HG03558 (cell line): Measurements from ENCODE around the gene ANKRD65.
A peak's percentile ranks its signal among the peaks of the same experiment; 100 is the strongest.
"Not testable (repeated sequence)": the region's sequence is repeated elsewhere in the genome, so short reads cannot be mapped to it uniquely, and the experiment has no call there.

Source experiments
- ATAC-seq: cut with Tn5 transposase; IDR thresholded peaks from one replicate; pipeline ENCODE4 v1.9.1; 2021; ENCODE audit warnings: moderate number of reproducible peaks; ENCODE audit not compliant: unreplicated experiment; ENCODE audit errors: extremely low read depth

The ANKRD65 gene

GRCh38 chr1:1418464-1419362 is 2.4 kb downstream of the ANKRD65 start:
- no peak for ATAC-seq

- not testable (repeated sequence) for ATAC-seq
These were observed 3.1 kb downstream of the ANKRD65 start for GRCh38 chr1:1417825-1418463.

GRCh38 chr1:1417396-1417795 is 3.7 kb downstream of the ANKRD65 start:
- ATAC-seq, result not testable (repeated sequence)

GRCh38 chr1:1415751-1416150 is 5.3 kb downstream of the ANKRD65 start:
- ATAC-seq, result no peak

- ATAC-seq, result not testable (repeated sequence)
These were observed 8.7 kb downstream of the ANKRD65 start for GRCh38 chr1:1412311-1412902.

- no peak for ATAC-seq
These were observed 9.4 kb downstream of the ANKRD65 start for GRCh38 chr1:1411626-1412025.

GRCh38 chr1:1410238-1410637 is 10.8 kb downstream of the ANKRD65 start:
- ATAC-seq, result not testable (repeated sequence)

GRCh38 chr1:1407636-1408318 is 13.3 kb downstream of the ANKRD65 start:
- ATAC-seq, result no peak

- ATAC-seq, result peak; percentile 83
These were observed 14.0 kb downstream of the ANKRD65 start, which contains the start of gene MRPL20 for GRCh38 chr1:1406821-1407635. TSS of gene MRPL20 (minus strand) at chr1:1407293. CDS start at chr1:1407217, 76 bp downstream.

- ATAC-seq, result no peak
These were observed 14.8 kb downstream of the ANKRD65 start for GRCh38 chr1:1406101-1406820.

GRCh38 chr1:1403653-1404052 is 17.4 kb downstream of the ANKRD65 start:
- no peak for ATAC-seq

GRCh38 chr1:1402901-1403392 is 18.1 kb downstream of the ANKRD65 start:
- not testable (repeated sequence) for ATAC-seq

- ATAC-seq, result no peak
These were observed 18.8 kb downstream of the ANKRD65 start for GRCh38 chr1:1402072-1402900.

GRCh38 chr1:1401457-1402010 is 19.5 kb downstream of the ANKRD65 start:
- ATAC-seq, result no peak

- no peak for ATAC-seq
These were observed 20.3 kb downstream of the ANKRD65 start for GRCh38 chr1:1400576-1401456.

GRCh38 chr1:1399872-1400575 is 21.1 kb downstream of the ANKRD65 start:
- ATAC-seq, result no peak
